H1 (cell line): Measurements from ENCODE around the gene CNNM2. TPM values are rescaled to one million over a fixed set of nuclear protein-coding genes. Genes with fewer than 3 reads are reported as not detected.

ENCODE experiments used
- CTCF ChIA-PET: fragments of 300-600 bp; sonication (Branson Sonifier 250); formaldehyde crosslinking; loops from one replicate; lab custom pipeline; 2021; ENCODE audit not compliant: partially characterized antibody; lab: Charles Lee
- POLR2A ChIA-PET: fragments of 300-600 bp; sonication (Branson Sonifier 250); formaldehyde crosslinking; loops from one replicate; lab custom pipeline; 2021; ENCODE audit warnings: inconsistent platforms; ENCODE audit not compliant: partially characterized antibody; lab: Charles Lee
- DNase-seq, 2 experiments: peaks; one replicate each; pipeline versions ENCODE4 v3.0.0 to v3.0.0-alpha.2; 2010 to 2022; ENCODE audit warnings: low spot score in 2 of 2, low read depth in 1 of 2, mixed read lengths in 1 of 2
- FAIRE-seq: peaks from 2 replicates; lab custom pipeline; 2011; peaks lifted over from hg19 to GRCh38; lab: Jason Lieb, UNC
- H2AFZ ChIP-seq: 2 replicates; pipeline ENCODE4 v1.8.1; 2012; ENCODE audit warnings: low read length, inconsistent platforms
- H2AK5ac ChIP-seq: 2 replicates; pipeline ENCODE4 v1.6.1; 2013; ENCODE audit warnings: low read depth, low read length
- H2BK120ac ChIP-seq: replicated peaks from 2 replicates; pipeline ENCODE3; 2013; ENCODE audit warnings: low read depth, low read length, inconsistent platforms
- H2BK12ac ChIP-seq: 2 replicates; pipeline ENCODE4 v1.6.1; 2013; ENCODE audit warnings: low read depth, low read length
- H2BK15ac ChIP-seq: 2 replicates; pipeline ENCODE4 v1.6.1; 2013; ENCODE audit warnings: low read length
- H2BK20ac ChIP-seq: 2 replicates; pipeline ENCODE4 v1.6.1; 2013; ENCODE audit warnings: low read length
- H2BK5ac ChIP-seq: 2 replicates; pipeline ENCODE4 v1.6.1; 2013; ENCODE audit warnings: low read depth, low read length
- H3K14ac ChIP-seq: 2 replicates; pipeline ENCODE4 v1.6.1; 2013; ENCODE audit warnings: inconsistent platforms; ENCODE audit not compliant: insufficient read length
- H3K18ac ChIP-seq: 2 replicates; pipeline ENCODE4 v1.6.1; 2013; ENCODE audit warnings: low read length; ENCODE audit errors: extremely low read depth
- H3K23ac ChIP-seq: 2 replicates; pipeline ENCODE4 v1.6.1; 2013; ENCODE audit warnings: inconsistent platforms; ENCODE audit not compliant: insufficient read length
- H3K23me2 ChIP-seq: 2 replicates; pipeline ENCODE4 v1.6.1; 2013; ENCODE audit warnings: low read depth, low read length
- H3K27ac ChIP-seq: 2 replicates; pipeline ENCODE4 v1.6.1; 2011; ENCODE audit warnings: low read depth, low read length, inconsistent platforms
- H3K27me3 ChIP-seq, 4 experiments: replicated peaks in 1 of 4; 1 replicate in 1 of 4; 2 replicates in 3 of 4; pipeline versions ENCODE4 v1.6.1 to v1.8.1; 2011 to 2013; ENCODE audit warnings: low read length in 3 of 4, mild to moderate bottlenecking in 3 of 4, inconsistent platforms in 2 of 4, mixed read lengths in 2 of 4, moderate library complexity in 1 of 4; ENCODE audit not compliant: control insufficient read depth in 3 of 4, insufficient read depth in 3 of 4; ENCODE audit errors: extremely low read depth in 1 of 4
- H3K36me3 ChIP-seq, 4 experiments: 2 replicates each; pipeline versions ENCODE4 v1.6.1 to v1.8.1; 2011 to 2013; ENCODE audit warnings: mild to moderate bottlenecking in 4 of 4, low read length in 3 of 4, moderate library complexity in 2 of 4, control low read depth in 1 of 4, inconsistent platforms in 1 of 4; ENCODE audit not compliant: insufficient read depth in 4 of 4, control insufficient read depth in 2 of 4
- H3K4ac ChIP-seq: replicated peaks from 2 replicates; pipeline ENCODE3; 2013; ENCODE audit warnings: low read length, low read depth, mixed read lengths, inconsistent platforms; ENCODE audit not compliant: insufficient read length
- H3K4me1 ChIP-seq, 4 experiments: replicated peaks in 1 of 4; 1 replicate in 1 of 4; 2 replicates in 3 of 4; pipeline versions ENCODE4 v1.6.1 to v1.8.1; 2011 to 2013; ENCODE audit warnings: low read length in 3 of 4, inconsistent platforms in 2 of 4, mixed read lengths in 1 of 4; ENCODE audit not compliant: insufficient read depth in 4 of 4, control insufficient read depth in 3 of 4
- H3K4me2 ChIP-seq, 2 experiments: 2 replicates each; pipeline versions ENCODE4 v1.6.1 to v1.8.1; 2011 to 2013; ENCODE audit warnings: low read depth in 2 of 2, low read length in 2 of 2, control low read depth in 1 of 2, inconsistent platforms in 1 of 2, mild to moderate bottlenecking in 1 of 2; ENCODE audit not compliant: insufficient read depth in 1 of 2
- H3K4me3 ChIP-seq, 4 experiments: fragments of 200-600, 300-600 bp in 1 of 4; sonication (generic), shearing (Covaris generic), sonication (Bioruptor Twin) in 1 of 4; 2 replicates each; pipeline versions ENCODE4 v1.5.1 to v1.8.1; 2011 to 2016; ENCODE audit warnings: low read length in 4 of 4, low read depth in 3 of 4, control low read depth in 2 of 4, inconsistent platforms in 2 of 4, mild to moderate bottlenecking in 2 of 4, mixed read lengths in 1 of 4, moderate library complexity in 1 of 4; ENCODE audit not compliant: insufficient read depth in 2 of 4; ENCODE audit errors: extremely low read depth in 1 of 4
- H3K56ac ChIP-seq: replicated peaks from 2 replicates; pipeline ENCODE3; 2013; ENCODE audit warnings: low read depth, mild to moderate bottlenecking, mixed read lengths, low read length, inconsistent platforms; ENCODE audit not compliant: insufficient read length
- H3K79me1 ChIP-seq: 2 replicates; pipeline ENCODE4 v1.6.1; 2013; ENCODE audit warnings: low read depth, low read length, control low read depth
- H3K79me2 ChIP-seq, 2 experiments: 2 replicates each; pipeline versions ENCODE4 v1.6.1 to v1.8.1; 2012 to 2013; ENCODE audit warnings: low read length in 2 of 2, mild to moderate bottlenecking in 2 of 2, inconsistent platforms in 1 of 2; ENCODE audit not compliant: insufficient read depth in 2 of 2, control insufficient read depth in 1 of 2
- H3K9ac ChIP-seq, 4 experiments: replicated peaks in 1 of 4; 1 replicate in 1 of 4; 2 replicates in 3 of 4; pipeline versions ENCODE4 v1.6.1 to v1.8.1; 2011 to 2013; ENCODE audit warnings: low read depth in 3 of 4, low read length in 3 of 4, control low read depth in 2 of 4, mild to moderate bottlenecking in 2 of 4, moderate library complexity in 2 of 4, inconsistent platforms in 1 of 4; ENCODE audit errors: extremely low read depth in 1 of 4
- H3K9me3 ChIP-seq, 2 experiments: 2 replicates each; pipeline versions ENCODE4 v1.6.1 to v1.8.1; 2012 to 2013; ENCODE audit warnings: mild to moderate bottlenecking in 2 of 2, moderate library complexity in 2 of 2, control low read depth in 1 of 2, inconsistent platforms in 1 of 2, low read depth in 1 of 2, low read length in 1 of 2, mixed read lengths in 1 of 2; ENCODE audit not compliant: insufficient read depth in 2 of 2
- H4K20me1 ChIP-seq, 2 experiments: replicated peaks in 1 of 2; 2 replicates each; pipeline versions ENCODE3 to v1.8.1; 2011 to 2013; ENCODE audit warnings: inconsistent platforms in 2 of 2, low read length in 2 of 2, mild to moderate bottlenecking in 1 of 2; ENCODE audit not compliant: insufficient read depth in 2 of 2, control insufficient read depth in 1 of 2
- H4K5ac ChIP-seq: 2 replicates; pipeline ENCODE4 v1.6.1; 2013; ENCODE audit warnings: low read length, low read depth, mixed read lengths, inconsistent platforms; ENCODE audit not compliant: insufficient read length
- H4K8ac ChIP-seq: 2 replicates; pipeline ENCODE4 v1.8.0; 2013; ENCODE audit warnings: mild to moderate bottlenecking, moderate library complexity, low read length, inconsistent platforms; ENCODE audit not compliant: insufficient read depth; ENCODE audit errors: extremely low read depth
- H4K91ac ChIP-seq: replicated peaks from 2 replicates; pipeline ENCODE3; 2013; ENCODE audit warnings: low read length, mixed read lengths, inconsistent platforms; ENCODE audit not compliant: insufficient read length
- ATF2 ChIP-seq: IDR thresholded peaks from 2 replicates; pipeline ENCODE4 v1.6.1; 2012; ENCODE audit warnings: low read length, inconsistent platforms
- ATF3 ChIP-seq: IDR thresholded peaks from 2 replicates; pipeline ENCODE4 v1.6.1; 2011; ENCODE audit warnings: low read depth, mild to moderate bottlenecking, low read length; ENCODE audit not compliant: insufficient read depth
- BRCA1 ChIP-seq: IDR thresholded peaks from 2 replicates; pipeline ENCODE4 v1.6.1; 2012; ENCODE audit warnings: low read depth, low read length, improper control_type of control experiment
- CTBP2 ChIP-seq: IDR thresholded peaks from 2 replicates; pipeline ENCODE4 v1.7.0; 2011; ENCODE audit warnings: borderline replicate concordance, mild to moderate bottlenecking, moderate library complexity, mixed read lengths, low read length; ENCODE audit not compliant: insufficient read depth, insufficient read length
- HDAC2 ChIP-seq, 2 experiments: fragments of 300-600 bp in 1 of 2; sonication (generic) in 1 of 2; IDR thresholded peaks; 2 replicates each; pipeline ENCODE4 v1.6.1; 2011 to 2012; ENCODE audit warnings: low read depth in 2 of 2, low read length in 2 of 2, mild to moderate bottlenecking in 2 of 2, moderate library complexity in 2 of 2, borderline replicate concordance in 1 of 2, inconsistent platforms in 1 of 2
- PHF8 ChIP-seq: fragments of 200-600 bp; sonication (generic); conservative IDR thresholded peaks from 2 replicates; pipeline ENCODE4 v1.7.1; 2012; ENCODE audit warnings: low read depth, mild to moderate bottlenecking, inconsistent platforms, low read length, moderate library complexity
- TAF7 ChIP-seq: optimal IDR thresholded peaks from 2 replicates; pipeline ENCODE3; 2011; ENCODE audit warnings: low read depth, mild to moderate bottlenecking, inconsistent platforms, low read length, moderate library complexity, borderline replicate concordance
- WGBS, 2 experiments: shearing (Covaris generic) in 1 of 2; methylation state at CpG; one replicate each; pipeline versions ENCODE4 v1.1.6 to v1.1.7; 2013 to 2015; ENCODE audit warnings: low lambda C conversion rate in 2 of 2, mixed read lengths in 2 of 2, inconsistent platforms in 1 of 2, low coverage in 1 of 2, missing lambda C conversion rate in 1 of 2; ENCODE audit not compliant: insufficient replicate concordance in 2 of 2, insufficient coverage in 1 of 2, insufficient read length in 1 of 2; ENCODE audit errors: extremely low coverage in 1 of 2, missing lambda C conversion rate in 1 of 2; 5-methylcytosine and 5-hydroxymethylcytosine counted together
- polyA plus RNA-seq, 7 experiments: library from polyadenylated mRNA; depleted of rRNA in 3 of 7; stranded (reverse) in 5 of 7; unstranded in 2 of 7; fragments of >200 nt in 5 of 7; fragments of 200-250 nt in 2 of 7; gene quantifications; 1 replicate in 5 of 7; 2 replicates in 1 of 7; 4 replicates in 1 of 7; pipeline versions ENCODE4 v1.2.1 to v1.2.3, GENCODE V29; 2011 to 2013; ENCODE audit warnings: missing spikeins in 2 of 7, mixed read lengths in 2 of 7
- total RNA-seq: library from RNA; stranded (reverse); fragmentation: NEBNext Ultra II Directional; extraction: Animal tissue kit (Norgen Biotek cat#: 25700); gene quantifications from 2 replicates; pipeline ENCODE4 v1.2.1, GENCODE V29; 2021

CNNM2 gene
- total and polyA plus RNA-seq, 2 of the 8 experiments (the other 6 are each of a cell fraction or from before 2014, with no cell fraction given) = 7.3 to 23.6 TPM

- ChIA-PET CTCF (interaction anchor here (0.6 to 11.2 kb wide), 6 partner anchors 77 to 211 kb away, joined by 3 to 137 read pairs (median 4); partner anchors contain the start of genes ARL3 and SFXN2), POLR2A (interaction anchor here (0.9 to 3.8 kb wide), 6 partner anchors 28 to 358 kb away, joined by 3 to 22 read pairs (median 3); partner anchors contain the start of gene NT5C2)
- Histone ChIP-seq H3K4me3 (peak overlapping the region; percentile 89 to 96 (median 92)), H4K8ac (no peak overlapping the region), H3K23ac (no peak overlapping the region), H3K27me3 (peaks cover 0 to 12% (median 11%) of the 10 kb centered on the region in 4 experiments; a peak in 5 of 7 replicates), H4K5ac (no peak overlapping the region), H2BK120ac (no peak overlapping the region), H2BK20ac (no peak overlapping the region), H2BK5ac (no peak overlapping the region), H3K27ac (no peak overlapping the region), H4K20me1 (peaks cover 8% of the 10 kb centered on the region in 2 experiments), H3K9ac (peak overlapping the region in 1 of 4 experiments; percentile 35; a peak in 1 of 7 replicates), H3K18ac (no peak overlapping the region), H3K9me3 (no peaks in the 10 kb centered on the region), H3K79me1 (no peaks in the 10 kb centered on the region), H2AFZ (no peak overlapping the region), H3K56ac (no peak overlapping the region), H2BK12ac (no peak overlapping the region), H2BK15ac (no peak overlapping the region), H2AK5ac (no peak overlapping the region), H3K4ac (no peak overlapping the region), H3K4me2 (peak overlapping the region; percentile 91 to 100), H3K23me2 (peaks cover 15% of the 10 kb centered on the region), H3K79me2 (peaks cover 0 to 56% of the 10 kb centered on the region in 2 experiments; a peak in 2 of 4 replicates), H3K4me1 (peaks cover 3 to 10% (median 7%) of the 10 kb centered on the region in 4 experiments; a peak in 6 of 7 replicates), H4K91ac (no peak overlapping the region), H3K36me3 (no peaks in the 10 kb centered on the region), H3K14ac (no peak overlapping the region)
- WGBS, 2 experiments = 16% methylated on average over 9 of the region's 9 CpGs; no CpG with 5 or more reads in 1 of the 2 experiments
- DNase-seq (peak in 1 of 2 experiments; percentile 56), FAIRE-seq (peak; percentile 65)
- TF ChIP-seq HDAC2 (IDR thresholded peaks at IDR 0.05; ENCODE audit: borderline replicate concordance in 1 of 2, low read depth in 2 of 2, low read length in 2 of 2) (0 out of 4 replicates have a peak, but pooled peaks of 1 of the 2 experiments have one; percentile 18), TAF7 (no peak), CTBP2 (peak; percentile 37), ATF2 (no peak), BRCA1 (no peak), PHF8 (no peak), ATF3 (no peak)
Observed at GRCh38 chr10:102919992-102920739, 2.1 kb downstream of the CNNM2 start.
